Endothelial cell of umbilical vein (primary cell): ENCODE results near the gene ROCK2. TPM values are rescaled to one million over a fixed set of nuclear protein-coding genes. Genes with fewer than 3 reads are reported as not detected.

Experiments used
- BruUV-seq: library from RNA; stranded (reverse); fragments of 400-500 nt; replicated peaks from 2 replicates; lab custom pipeline; 2021; lab: Mats Ljungman, UMichigan
- CTCF ChIA-PET: fragments of 300-600, 350-600 bp; sonication (Branson Sonifier 250); formaldehyde crosslinking; loops from one replicate; lab custom pipeline; 2021; ENCODE audit warnings: antibody characterized with exemption, inconsistent platforms; lab: Charles Lee
- POLR2A ChIA-PET: fragments of 300-600, 350-600 bp; sonication (Branson Sonifier 250); formaldehyde crosslinking; loops from one replicate; lab custom pipeline; 2021; ENCODE audit warnings: antibody characterized with exemption, inconsistent platforms; lab: Charles Lee
- DNase-seq: peaks from one replicate; pipeline ENCODE4 v3.0.0-alpha.2; 2011; ENCODE audit warnings: low read depth, low spot score
- FAIRE-seq: peaks from 2 replicates; lab custom pipeline; 2011; peaks lifted over from hg19 to GRCh38; lab: Jason Lieb, UNC
- H2AFZ ChIP-seq: 2 replicates; pipeline ENCODE4 v1.6.0; 2012; ENCODE audit warnings: low read depth, low read length, control low read depth, inconsistent platforms
- H3K27ac ChIP-seq: 2 replicates; pipeline ENCODE4 v1.5.1; 2011; ENCODE audit warnings: low read depth, mild to moderate bottlenecking, control low read depth, low read length, moderate library complexity; ENCODE audit not compliant: insufficient read depth
- H3K27me3 ChIP-seq, 2 experiments: 2 replicates each; pipeline versions ENCODE4 v1.6.0 to v1.6.1; 2011; ENCODE audit warnings: low read length in 2 of 2, mixed read lengths in 1 of 2; ENCODE audit not compliant: control insufficient read depth in 2 of 2, insufficient read depth in 2 of 2
- H3K36me3 ChIP-seq, 2 experiments: 2 replicates in 1 of 2; 3 replicates in 1 of 2; pipeline ENCODE4 v1.5.1; 2011; ENCODE audit warnings: low read length in 2 of 2, mild to moderate bottlenecking in 1 of 2, moderate library complexity in 1 of 2; ENCODE audit not compliant: control insufficient read depth in 2 of 2, insufficient read depth in 2 of 2; ENCODE audit errors: extremely low read depth in 1 of 2
- H3K4me1 ChIP-seq: 3 replicates; pipeline ENCODE4 v1.5.1; 2011; ENCODE audit warnings: mild to moderate bottlenecking, low read length; ENCODE audit not compliant: control insufficient read depth, insufficient read depth; ENCODE audit errors: extremely low read depth
- H3K4me2 ChIP-seq: 2 replicates; pipeline ENCODE4 v1.6.1; 2011; ENCODE audit warnings: low read length, control low read depth, mixed read lengths; ENCODE audit not compliant: insufficient read depth
- H3K4me3 ChIP-seq, 3 experiments: fragments of 200-600 bp in 1 of 3; sonication (generic), shearing (Covaris generic) in 1 of 3; replicated peaks in 1 of 3; 2 replicates each; pipeline ENCODE4 v1.5.1; 2011 to 2016; ENCODE audit warnings: control low read depth in 3 of 3, low read length in 3 of 3, mild to moderate bottlenecking in 2 of 3, inconsistent platforms in 1 of 3, low read depth in 1 of 3, moderate library complexity in 1 of 3; ENCODE audit not compliant: insufficient read depth in 1 of 3
- H3K79me2 ChIP-seq: 2 replicates; pipeline ENCODE4 v1.6.0; 2012; ENCODE audit warnings: low read length, inconsistent platforms; ENCODE audit not compliant: control insufficient read depth, insufficient read depth
- H3K9ac ChIP-seq: replicated peaks from 2 replicates; pipeline ENCODE3; 2011; ENCODE audit warnings: low read length, control low read depth; ENCODE audit not compliant: insufficient read depth; ENCODE audit errors: extremely low read depth
- H3K9me1 ChIP-seq: replicated peaks from 3 replicates; pipeline ENCODE4 v1.6.0; 2011; ENCODE audit warnings: mild to moderate bottlenecking, low read length; ENCODE audit not compliant: control insufficient read depth, insufficient read depth; ENCODE audit errors: extremely low read depth
- H3K9me3 ChIP-seq: replicated peaks from 2 replicates; pipeline ENCODE4 v1.5.1; 2012; ENCODE audit warnings: low read length, inconsistent platforms; ENCODE audit not compliant: control insufficient read depth, insufficient read depth
- H4K20me1 ChIP-seq: replicated peaks from 2 replicates; pipeline ENCODE3; 2011; ENCODE audit warnings: mild to moderate bottlenecking, low read length; ENCODE audit not compliant: control insufficient read depth, insufficient read depth; ENCODE audit errors: extremely low read depth
- CTCF ChIP-seq, 2 donors: IDR thresholded peaks; 1 replicate in 1 of 2; 2 replicates in 1 of 2; pipeline ENCODE4 v1.5.1; 2011; ENCODE audit warnings: low read length in 2 of 2, mild to moderate bottlenecking in 2 of 2, moderate library complexity in 2 of 2, control low read depth in 1 of 2, inconsistent platforms in 1 of 2, low read depth in 1 of 2; ENCODE audit not compliant: insufficient read depth in 1 of 2; ENCODE audit errors: extremely low read depth in 1 of 2
- EZH2 ChIP-seq: IDR thresholded peaks from 2 replicates; pipeline ENCODE4 v1.6.1; 2012; ENCODE audit warnings: borderline replicate concordance, low read depth, mild to moderate bottlenecking, moderate library complexity, low read length, inconsistent platforms; ENCODE audit not compliant: severe bottlenecking
- FOS ChIP-seq: IDR thresholded peaks from 2 replicates; pipeline ENCODE4 v1.6.1; 2011; ENCODE audit warnings: mild to moderate bottlenecking, low read length, moderate library complexity, borderline replicate concordance; ENCODE audit not compliant: insufficient read depth
- GATA2 ChIP-seq: IDR thresholded peaks from 2 replicates; pipeline ENCODE4 v1.7.0; 2011; ENCODE audit warnings: low read depth, mild to moderate bottlenecking, moderate library complexity, mixed read lengths, low read length; ENCODE audit not compliant: insufficient read length, insufficient read depth
- JUN ChIP-seq: IDR thresholded peaks from 2 replicates; pipeline ENCODE4 v1.6.1; 2011; ENCODE audit warnings: borderline replicate concordance, low read depth; ENCODE audit not compliant: insufficient read length, insufficient read depth
- MAX ChIP-seq: IDR thresholded peaks from 2 replicates; pipeline ENCODE4 v1.6.1; 2011; ENCODE audit not compliant: insufficient read depth, insufficient read length
- MYC ChIP-seq: IDR thresholded peaks from one replicate; pipeline ENCODE4 v1.6.1; 2011; ENCODE audit warnings: mild to moderate bottlenecking, low read depth, low read length
- POLR2A ChIP-seq: IDR thresholded peaks from 2 replicates; pipeline ENCODE4 v1.6.1; 2012; ENCODE audit warnings: low read depth, mild to moderate bottlenecking, control low read depth, low read length
- POLR2AphosphoS5 ChIP-seq: IDR thresholded peaks from 2 replicates; pipeline ENCODE4 v1.6.1; 2012; ENCODE audit warnings: low read depth, mild to moderate bottlenecking, control low read depth, low read length, moderate library complexity; ENCODE audit not compliant: insufficient read depth
- dilution Hi-C: fragments of 300-500 bp; cut with MboI; formaldehyde crosslinking; loops from one replicate; pipeline ENCODE4 v1.15.0; 2019; ENCODE audit warnings: low sequenced_read_pairs; ENCODE audit not compliant: extremely low pct_ligation_motif_present
- intact Hi-C: fragments of 100-400 bp; cut with micrococcal nuclease; formaldehyde crosslinking; loops from one replicate; pipeline ENCODE4 v1.10.0; 2022
- polyA plus RNA-seq, 4 experiments: library from polyadenylated mRNA; depleted of rRNA in 3 of 4; stranded (reverse) in 3 of 4; unstranded in 1 of 4; fragments of >200 nt; gene quantifications; 2 replicates each; pipeline versions ENCODE4 v1.2.1 to v1.2.3, GENCODE V29; 2011 to 2012; ENCODE audit warnings: missing spikeins in 1 of 4
- total RNA-seq: library from RNA; stranded (reverse); gene quantifications from 2 replicates; pipeline ENCODE4 v1.2.3, GENCODE V29; 2021

The ROCK2 gene
- total and polyA plus RNA-seq, 2 donors (not counting 3 experiments of a cell fraction or from before 2014, with no cell fraction given): 5.2 to 56.5 TPM

GRCh38 chr2:11290713-11291112 is 53.7 kb downstream of the ROCK2 start:
- no peaks in the 10 kb centered on the region for H3K27me3 ChIP-seq
- DNase-seq (no peak), FAIRE-seq (no peak)
- no peak overlapping the region for H3K4me3 ChIP-seq
- no peaks in the 10 kb centered on the region for H3K9me1 ChIP-seq
- ChIA-PET POLR2A (no interaction called here), CTCF (no interaction called here)
- H3K79me2 ChIP-seq: peaks cover 81% of the 10 kb centered on the region
- peaks cover 35% of the 10 kb centered on the region for H3K4me1 ChIP-seq
- intact Hi-C loops: loop anchor here (5.0 kb wide), 1 partner anchor 48 kb away; no protein-coding TSS in a partner anchor
- H4K20me1 ChIP-seq: peaks cover 7% of the 10 kb centered on the region
- H3K27ac ChIP-seq: no peak overlapping the region
- H2AFZ ChIP-seq: no peak overlapping the region
- H3K9ac ChIP-seq: no peak overlapping the region
- dilution Hi-C loops: no loop called here
- no peak overlapping the region for H3K4me2 ChIP-seq
- BruUV-seq: no TSS peak
- TF ChIP-seq EZH2 (no peak), MAX (no peak), CTCF (IDR thresholded peaks at IDR 0.05; ENCODE audit: extremely low read depth in 1 of 2, insufficient read depth in 1 of 2, low read depth in 1 of 2, low read length in 2 of 2) (no peak), POLR2AphosphoS5 (no peak), FOS (no peak), MYC (no peak), GATA2 (no peak), JUN (no peak), POLR2A (no peak)
- H3K36me3 ChIP-seq: no peaks in the 10 kb centered on the region
- no peaks in the 10 kb centered on the region for H3K9me3 ChIP-seq
